OCI-LY1 (cell line): ENCODE data around the gene SYNCRIP.

ENCODE experiments used
- EZH2 ChIP-seq: fragments of 200-600 bp; sonication (generic), shearing (Covaris generic); IDR thresholded peaks from 2 replicates; pipeline ENCODE4 v1.8.0; 2017; ENCODE audit warnings: borderline replicate concordance, mixed run types, mild to moderate bottlenecking, antibody characterized with exemption, low read length, moderate library complexity, mixed read lengths
- TF ChIP-seq, protein P1 (sequence below): fragments of 200-600 bp; sonication (generic), shearing (Covaris generic); IDR thresholded peaks from 2 replicates; pipeline ENCODE4 v1.5.1; 2017; ENCODE audit warnings: mild to moderate bottlenecking, antibody characterized with exemption, low read length, moderate library complexity, mixed read lengths

- TF ChIP-seq, protein P1, sequence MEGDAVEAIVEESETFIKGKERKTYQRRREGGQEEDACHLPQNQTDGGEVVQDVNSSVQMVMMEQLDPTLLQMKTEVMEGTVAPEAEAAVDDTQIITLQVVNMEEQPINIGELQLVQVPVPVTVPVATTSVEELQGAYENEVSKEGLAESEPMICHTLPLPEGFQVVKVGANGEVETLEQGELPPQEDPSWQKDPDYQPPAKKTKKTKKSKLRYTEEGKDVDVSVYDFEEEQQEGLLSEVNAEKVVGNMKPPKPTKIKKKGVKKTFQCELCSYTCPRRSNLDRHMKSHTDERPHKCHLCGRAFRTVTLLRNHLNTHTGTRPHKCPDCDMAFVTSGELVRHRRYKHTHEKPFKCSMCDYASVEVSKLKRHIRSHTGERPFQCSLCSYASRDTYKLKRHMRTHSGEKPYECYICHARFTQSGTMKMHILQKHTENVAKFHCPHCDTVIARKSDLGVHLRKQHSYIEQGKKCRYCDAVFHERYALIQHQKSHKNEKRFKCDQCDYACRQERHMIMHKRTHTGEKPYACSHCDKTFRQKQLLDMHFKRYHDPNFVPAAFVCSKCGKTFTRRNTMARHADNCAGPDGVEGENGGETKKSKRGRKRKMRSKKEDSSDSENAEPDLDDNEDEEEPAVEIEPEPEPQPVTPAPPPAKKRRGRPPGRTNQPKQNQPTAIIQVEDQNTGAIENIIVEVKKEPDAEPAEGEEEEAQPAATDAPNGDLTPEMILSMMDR, result no peak
- TF ChIP-seq EZH2, result no peak
Observed at GRCh38 chr6:85568411-85568810, 74.3 kb downstream of the SYNCRIP start.
